ENCODE data around the gene HRC.

- TF ChIP-seq POLR2A (IDR thresholded peaks at IDR 0.05; ENCODE audit: low read depth, low read length) (no peak), POLR2AphosphoS5 (IDR thresholded peaks at IDR 0.05; ENCODE audit: low read depth, low read length) (no peak), TAF1 (IDR thresholded peaks at IDR 0.05; ENCODE audit: borderline replicate concordance, low read depth, low read length) (no peak)
Measured at GRCh38 chr19:49190781-49191180, 35.6 kb upstream of the HRC start.
